Neuronal stem cell (in vitro differentiated cells): ENCODE results near the gene TRIM40.

Source experiments
- DNase-seq: peaks from one replicate; pipeline ENCODE4 v3.0.0-alpha.2; 2013; ENCODE audit warnings: low spot score
- H2AFZ ChIP-seq: one replicate; pipeline ENCODE4 v1.6.1; 2013; ENCODE audit warnings: mild to moderate bottlenecking, low read length, inconsistent platforms
- H2AK5ac ChIP-seq: 2 replicates; pipeline ENCODE4 v1.6.1; 2013; ENCODE audit warnings: low read depth, mild to moderate bottlenecking, inconsistent platforms, low read length, moderate library complexity, mixed read lengths
- H2BK120ac ChIP-seq: 2 replicates; pipeline ENCODE4 v1.6.1; 2013; ENCODE audit warnings: low read depth, mild to moderate bottlenecking, inconsistent platforms, low read length, moderate library complexity, mixed read lengths
- H2BK12ac ChIP-seq: one replicate; pipeline ENCODE4 v1.6.1; 2013; ENCODE audit warnings: low read length, inconsistent platforms
- H2BK15ac ChIP-seq: 2 replicates; pipeline ENCODE4 v1.6.1; 2013; ENCODE audit warnings: mild to moderate bottlenecking, low read length, inconsistent platforms, mixed read lengths
- H2BK5ac ChIP-seq: one replicate; pipeline ENCODE4 v1.6.1; 2013; ENCODE audit warnings: inconsistent platforms, mild to moderate bottlenecking, low read length, moderate library complexity
- H3K14ac ChIP-seq: one replicate; pipeline ENCODE4 v1.6.1; 2013; ENCODE audit warnings: low read length, inconsistent platforms
- H3K18ac ChIP-seq: 2 replicates; pipeline ENCODE4 v1.6.1; 2013; ENCODE audit warnings: low read length, inconsistent platforms
- H3K23ac ChIP-seq: 2 replicates; pipeline ENCODE4 v1.6.1; 2013; ENCODE audit warnings: low read depth, mild to moderate bottlenecking, mixed read lengths, low read length, inconsistent platforms; ENCODE audit not compliant: poor library complexity
- H3K27ac ChIP-seq: replicated peaks from 3 replicates; pipeline ENCODE4 v1.5.1; 2013; ENCODE audit warnings: low read length, inconsistent platforms
- H3K27me3 ChIP-seq, 3 experiments: 2 replicates each; pipeline ENCODE4 v1.6.1; 2013; ENCODE audit warnings: low read length in 3 of 3, mild to moderate bottlenecking in 2 of 3, inconsistent platforms in 1 of 3, low read depth in 1 of 3, mixed read lengths in 1 of 3, moderate library complexity in 1 of 3; ENCODE audit not compliant: control insufficient read depth in 3 of 3, insufficient read depth in 3 of 3
- H3K36me3 ChIP-seq, 2 donors: replicated peaks in 1 of 2; 2 replicates each; pipeline ENCODE4 v1.6.1; 2013; ENCODE audit warnings: low read length in 2 of 2; ENCODE audit not compliant: control insufficient read depth in 2 of 2, insufficient read depth in 2 of 2
- H3K4ac ChIP-seq: 2 replicates; pipeline ENCODE4 v1.6.1; 2013; ENCODE audit warnings: inconsistent platforms, mild to moderate bottlenecking, low read length, moderate library complexity
- H3K4me1 ChIP-seq, 2 donors: 1 replicate in 1 of 2; 2 replicates in 1 of 2; pipeline ENCODE4 v1.6.1; 2013; ENCODE audit warnings: low read length in 2 of 2, low read depth in 1 of 2; ENCODE audit not compliant: control insufficient read depth in 2 of 2, insufficient read depth in 1 of 2
- H3K4me2 ChIP-seq: one replicate; pipeline ENCODE4 v1.6.1; 2013; ENCODE audit warnings: mild to moderate bottlenecking, low read length, inconsistent platforms; ENCODE audit not compliant: insufficient read depth, poor library complexity, severe bottlenecking
- H3K4me3 ChIP-seq, 2 donors: 2 replicates each; pipeline ENCODE4 v1.5.1; 2013; ENCODE audit warnings: low read length in 2 of 2, mild to moderate bottlenecking in 2 of 2, inconsistent platforms in 1 of 2, moderate library complexity in 1 of 2
- H3K79me1 ChIP-seq: one replicate; pipeline ENCODE4 v1.6.1; 2013; ENCODE audit warnings: low read depth, mild to moderate bottlenecking, inconsistent platforms, low read length, moderate library complexity
- H3K9ac ChIP-seq: one replicate; pipeline ENCODE4 v1.6.1; 2013; ENCODE audit warnings: mild to moderate bottlenecking, low read depth, low read length, inconsistent platforms; ENCODE audit not compliant: poor library complexity
- H3K9me3 ChIP-seq, 2 donors: replicated peaks in 1 of 2; 2 replicates each; pipeline versions ENCODE3 to v1.6.1; 2013; ENCODE audit warnings: low read length in 2 of 2, mild to moderate bottlenecking in 2 of 2, inconsistent platforms in 1 of 2, low read depth in 1 of 2, mixed read lengths in 1 of 2, moderate library complexity in 1 of 2; ENCODE audit not compliant: control insufficient read depth in 2 of 2, insufficient read depth in 1 of 2
- H4K8ac ChIP-seq: one replicate; pipeline ENCODE4 v1.6.1; 2013; ENCODE audit warnings: low read depth, mild to moderate bottlenecking, inconsistent platforms, low read length, moderate library complexity
- H4K91ac ChIP-seq: one replicate; pipeline ENCODE4 v1.6.1; 2013; ENCODE audit warnings: low read length, low read depth, mild to moderate bottlenecking, inconsistent platforms; ENCODE audit not compliant: poor library complexity
- WGBS, 2 donors: extraction: QIAGEN DNeasy Blood & Tissue Kit; methylation state at CpG; one replicate each; pipeline ENCODE4 v1.1.7; 2013; ENCODE audit warnings: missing lambda C conversion rate in 2 of 2, mixed read lengths in 1 of 2; ENCODE audit not compliant: insufficient read length in 2 of 2, insufficient replicate concordance in 1 of 2; ENCODE audit errors: extremely low coverage in 2 of 2; 5-methylcytosine and 5-hydroxymethylcytosine counted together

The TRIM40 gene

GRCh38 chr6:30121446-30122366, 14.2 kb upstream of the TRIM40 start:
- Histone ChIP-seq H2AFZ (no peak overlapping the region), H2AK5ac (no peak overlapping the region), H3K79me1 (no peaks in the 10 kb centered on the region), H3K18ac (no peak overlapping the region), H3K14ac (no peak overlapping the region), H4K8ac (no peak overlapping the region), H3K4me1 (no peaks in the 10 kb centered on the region), H3K4ac (no peak overlapping the region), H3K27ac (no peak overlapping the region), H2BK120ac (no peak overlapping the region), H3K27me3 (peaks cover 0 to 53% (median 12%) of the 10 kb centered on the region in 3 experiments), H3K23ac (no peak overlapping the region), H2BK12ac (no peak overlapping the region), H2BK15ac (no peak overlapping the region), H4K91ac (no peak overlapping the region), H3K4me2 (no peak overlapping the region), H3K36me3 (no peaks in the 10 kb centered on the region), H3K9ac (no peak overlapping the region), H2BK5ac (no peak overlapping the region), H3K9me3 (no peaks in the 10 kb centered on the region), H3K4me3 (no peak overlapping the region)
- WGBS, 2 donors, result no CpG with 5 or more reads among the region's 10 CpGs
- DNase-seq, result no peak

GRCh38 chr6:30122515-30122914, 13.4 kb upstream of the TRIM40 start:
- no peak overlapping the region for H3K4ac ChIP-seq
- no peak overlapping the region for H3K23ac ChIP-seq
- H2AK5ac ChIP-seq, result no peak overlapping the region
- H3K18ac ChIP-seq, result no peak overlapping the region
- no peak overlapping the region for H3K4me3 ChIP-seq
- peaks cover 2 to 62% (median 20%) of the 10 kb centered on the region in 3 experiments for H3K27me3 ChIP-seq
- H3K9ac ChIP-seq, result no peak overlapping the region
- no peak overlapping the region for H2BK15ac ChIP-seq
- H3K4me2 ChIP-seq, result no peak overlapping the region
- no peak overlapping the region for H3K27ac ChIP-seq
- H3K4me1 ChIP-seq, result peaks cover 0 to 3% of the 10 kb centered on the region in 2 donors
- H3K79me1 ChIP-seq, result no peaks in the 10 kb centered on the region
- no peaks in the 10 kb centered on the region for H3K9me3 ChIP-seq
- no peaks in the 10 kb centered on the region for H3K36me3 ChIP-seq
- no peak for DNase-seq
- H2BK12ac ChIP-seq, result no peak overlapping the region
- no peak overlapping the region for H4K91ac ChIP-seq
- no peak overlapping the region for H3K14ac ChIP-seq
- no peak overlapping the region for H2AFZ ChIP-seq
- no peak overlapping the region for H2BK5ac ChIP-seq
- no peak overlapping the region for H4K8ac ChIP-seq
- no peak overlapping the region for H2BK120ac ChIP-seq
- no CpG with 5 or more reads among the region's 2 CpGs for WGBS, 2 donors

DNA sequence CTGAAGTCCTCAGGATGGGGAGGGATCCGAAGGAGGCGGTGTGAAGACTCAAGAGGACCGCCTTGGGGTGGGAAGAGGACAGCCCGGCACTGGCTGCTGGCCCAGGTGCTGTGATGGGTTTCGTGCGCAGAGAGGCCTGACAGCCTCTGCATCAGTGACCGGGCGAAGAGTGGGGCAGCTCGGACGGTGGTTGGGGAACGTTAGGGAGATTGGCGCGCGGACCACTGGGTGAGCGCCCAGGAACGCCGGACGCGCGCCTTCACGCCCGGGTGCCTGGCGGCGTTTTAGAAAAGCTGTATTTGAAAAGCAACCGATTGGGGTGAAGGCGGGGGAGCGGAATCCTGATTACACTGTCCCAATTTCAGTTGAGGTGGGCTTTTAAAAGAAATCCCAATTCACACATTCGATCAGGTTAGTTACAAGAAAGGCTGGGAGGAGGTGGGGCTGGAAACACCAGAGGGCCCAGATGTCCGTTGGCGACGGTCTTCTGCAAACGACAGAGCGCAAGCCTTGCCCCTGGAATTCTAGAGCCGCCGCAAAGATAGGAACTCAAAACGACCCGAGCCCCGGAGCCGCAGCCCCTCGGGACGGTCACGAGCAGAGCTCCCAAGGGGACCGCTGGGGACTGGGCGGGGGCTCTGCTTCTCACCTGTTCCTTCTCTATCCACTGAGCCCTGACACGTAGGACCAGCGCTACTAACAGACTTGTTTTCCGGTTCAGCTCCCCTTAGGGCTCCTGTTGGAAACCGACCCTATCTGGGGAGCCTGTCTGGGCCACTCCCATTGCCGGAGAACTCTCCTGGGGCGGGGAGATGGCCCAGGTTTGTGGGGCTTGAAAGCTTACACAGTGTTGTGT, 8.5 kb upstream of the TRIM40 start:
- H2AFZ ChIP-seq, result peak overlapping the region; percentile 63
- H2BK15ac ChIP-seq, result no peak overlapping the region
- H3K14ac ChIP-seq, result no peak overlapping the region
- no peak for DNase-seq
- H4K8ac ChIP-seq, result no peak overlapping the region
- no CpG with 5 or more reads among the region's 50 CpGs for WGBS, 2 donors
- H3K79me1 ChIP-seq, result no peaks in the 10 kb centered on the region
- no peak overlapping the region for H2BK12ac ChIP-seq
- peak overlapping the region in 1 of 2 donors; percentile 33 for H3K4me3 ChIP-seq
- no peak overlapping the region for H3K4ac ChIP-seq
- no peaks in the 10 kb centered on the region for H3K9me3 ChIP-seq
- H2BK120ac ChIP-seq, result no peak overlapping the region
- H3K4me1 ChIP-seq, result peaks cover 0 to 3% of the 10 kb centered on the region in 2 donors
- no peak overlapping the region for H3K9ac ChIP-seq
- H3K23ac ChIP-seq, result no peak overlapping the region
- H3K27me3 ChIP-seq, result peaks cover 8 to 75% (median 47%) of the 10 kb centered on the region in 3 experiments
- H3K4me2 ChIP-seq, result peak overlapping the region; percentile 57
- H3K36me3 ChIP-seq, result no peaks in the 10 kb centered on the region
- no peak overlapping the region for H2AK5ac ChIP-seq
- H4K91ac ChIP-seq, result no peak overlapping the region
- H2BK5ac ChIP-seq, result no peak overlapping the region
- H3K18ac ChIP-seq, result no peak overlapping the region
- no peak overlapping the region for H3K27ac ChIP-seq
